HepG2 (cell line): ENCODE data around the gene ERCC2. TPM values are rescaled to one million over a fixed set of nuclear protein-coding genes. Genes with fewer than 3 reads are reported as not detected.

ENCODE experiments used
- CREM ChIP-seq, 2 experiments: sonication (generic) in 1 of 2; formaldehyde crosslinking in 1 of 2; IDR thresholded peaks; 2 replicates each; pipeline versions ENCODE4 v1.4.0 to v1.6.1; 2016 to 2020; ENCODE audit warnings: antibody characterized with exemption in 1 of 2, mild to moderate bottlenecking in 1 of 2, missing genetic modification reagents in 1 of 2
- HNF4A ChIP-seq: sonication (generic); formaldehyde crosslinking; IDR thresholded peaks from 2 replicates; pipeline ENCODE4 v1.4.0; 2020; ENCODE audit warnings: missing genetic modification reagents
- KDM2A ChIP-seq: sonication (generic); formaldehyde crosslinking; IDR thresholded peaks from 2 replicates; pipeline ENCODE4 v1.4.0; 2020; ENCODE audit warnings: low read depth, missing genetic modification reagents, borderline replicate concordance
- NFRKB ChIP-seq: fragments of 450-650 bp; IDR thresholded peaks from 2 replicates; pipeline ENCODE4 v1.6.1; 2017
- PHF20 ChIP-seq: sonication (generic); formaldehyde crosslinking; IDR thresholded peaks from 2 replicates; pipeline ENCODE4 v1.5.0; 2020; ENCODE audit warnings: mild to moderate bottlenecking, missing genetic modification reagents
- POLR2AphosphoS5 ChIP-seq: IDR thresholded peaks from 2 replicates; pipeline ENCODE4 v1.6.1; 2012; ENCODE audit warnings: low read depth, low read length
- RFX5 ChIP-seq: IDR thresholded peaks from 2 replicates; pipeline ENCODE4 v1.6.1; 2011; ENCODE audit warnings: low read depth, low read length, improper control_type of control experiment
- SMAD1 ChIP-seq: sonication (generic); formaldehyde crosslinking; IDR thresholded peaks from 2 replicates; pipeline ENCODE4 v1.4.0; 2020; ENCODE audit warnings: missing genetic modification reagents, low read depth, mild to moderate bottlenecking, borderline replicate concordance
- SP1 ChIP-seq, 2 experiments: fragments of 450-650 bp in 1 of 2; sonication (generic) in 1 of 2; formaldehyde crosslinking in 1 of 2; IDR thresholded peaks; 2 replicates each; pipeline versions ENCODE4 v1.4.0 to v1.6.1; 2016 to 2020; ENCODE audit warnings: missing genetic modification reagents in 1 of 2
- THAP11 ChIP-seq: IDR thresholded peaks from 2 replicates; pipeline ENCODE4 v1.6.1; 2016; ENCODE audit warnings: missing biosample characterization, missing genetic modification reagents
- ZFX ChIP-seq: sonication (generic); formaldehyde crosslinking; IDR thresholded peaks from 2 replicates; pipeline ENCODE4 v1.4.0; 2020; ENCODE audit warnings: mild to moderate bottlenecking, low read depth, missing genetic modification reagents, moderate library complexity
- ZMYM2 ChIP-seq: sonication (generic); formaldehyde crosslinking; IDR thresholded peaks from 2 replicates; pipeline ENCODE4 v1.8.0; 2022; ENCODE audit warnings: mild to moderate bottlenecking, missing genetic modification reagents
- ZNF430 ChIP-seq: sonication (generic); formaldehyde crosslinking; IDR thresholded peaks from 2 replicates; pipeline ENCODE4 v1.9.0; 2021; ENCODE audit warnings: mild to moderate bottlenecking, missing genetic modification reagents
- ZNF496 ChIP-seq: sonication (generic); formaldehyde crosslinking; IDR thresholded peaks from 2 replicates; pipeline ENCODE4 v1.8.1; 2023; ENCODE audit warnings: mild to moderate bottlenecking, moderate library complexity, missing genetic modification reagents; ENCODE audit not compliant: insufficient replicate concordance
- ZNF605 ChIP-seq: sonication (generic); formaldehyde crosslinking; IDR thresholded peaks from 2 replicates; pipeline ENCODE4 v1.8.0; 2022; ENCODE audit warnings: mild to moderate bottlenecking, missing genetic modification reagents
- ZNF777 ChIP-seq: sonication (generic); formaldehyde crosslinking; IDR thresholded peaks from 2 replicates; pipeline ENCODE4 v1.4.0; 2020; ENCODE audit warnings: missing genetic modification reagents
- polyA plus RNA-seq, 8 experiments: library from polyadenylated mRNA; depleted of rRNA in 3 of 8; stranded (reverse) in 7 of 8; unstranded in 1 of 8; fragments of >200 nt; fragmentation: Illumina TruSeq in 4 of 8; extraction: Trizol in 4 of 8; gene quantifications; 2 replicates each; pipeline versions ENCODE4 v1.2.1 to v1.2.3, GENCODE V29; 2011 to 2016; ENCODE audit warnings: low read depth in 4 of 8, missing spikeins in 1 of 8, mixed read lengths in 1 of 8; ENCODE audit not compliant: insufficient read depth in 1 of 8
- total RNA-seq, 5 experiments: library from RNA; depleted of rRNA; stranded (reverse); fragments of >200 nt; fragmentation: Illumina TruSeq; extraction: Trizol; gene quantifications; 2 replicates each; pipeline ENCODE4 v1.2.3, GENCODE V29; 2016; ENCODE audit warnings: low read depth in 1 of 5
- TF ChIP-seq, protein P1 (sequence below): sonication (generic); formaldehyde crosslinking; IDR thresholded peaks from 2 replicates; pipeline ENCODE4 v1.4.0; 2020; ENCODE audit warnings: missing genetic modification reagents
- TF ChIP-seq, protein P2 (sequence below): sonication (generic); formaldehyde crosslinking; IDR thresholded peaks from 2 replicates; pipeline ENCODE4 v1.5.0; 2020; ENCODE audit warnings: mild to moderate bottlenecking, missing genetic modification reagents, borderline replicate concordance
- TF ChIP-seq, protein P3 (sequence below): sonication (generic); formaldehyde crosslinking; IDR thresholded peaks from 2 replicates; pipeline ENCODE4 v1.5.0; 2020; ENCODE audit warnings: missing genetic modification reagents
- TF ChIP-seq, protein P4 (sequence below): sonication (generic); formaldehyde crosslinking; IDR thresholded peaks from 2 replicates; pipeline ENCODE4 v1.8.0; 2022; ENCODE audit warnings: missing genetic modification reagents, mild to moderate bottlenecking, moderate library complexity, borderline replicate concordance

The ERCC2 gene
- total and polyA plus RNA-seq, 2 of the 13 experiments (the other 11 are each of a cell fraction or from before 2014, with no cell fraction given): 25.4 to 49.2 TPM

GRCh38 chr19:45370410-45371204 is at the start of gene ERCC2 (continued):
- TF ChIP-seq, protein P1, sequence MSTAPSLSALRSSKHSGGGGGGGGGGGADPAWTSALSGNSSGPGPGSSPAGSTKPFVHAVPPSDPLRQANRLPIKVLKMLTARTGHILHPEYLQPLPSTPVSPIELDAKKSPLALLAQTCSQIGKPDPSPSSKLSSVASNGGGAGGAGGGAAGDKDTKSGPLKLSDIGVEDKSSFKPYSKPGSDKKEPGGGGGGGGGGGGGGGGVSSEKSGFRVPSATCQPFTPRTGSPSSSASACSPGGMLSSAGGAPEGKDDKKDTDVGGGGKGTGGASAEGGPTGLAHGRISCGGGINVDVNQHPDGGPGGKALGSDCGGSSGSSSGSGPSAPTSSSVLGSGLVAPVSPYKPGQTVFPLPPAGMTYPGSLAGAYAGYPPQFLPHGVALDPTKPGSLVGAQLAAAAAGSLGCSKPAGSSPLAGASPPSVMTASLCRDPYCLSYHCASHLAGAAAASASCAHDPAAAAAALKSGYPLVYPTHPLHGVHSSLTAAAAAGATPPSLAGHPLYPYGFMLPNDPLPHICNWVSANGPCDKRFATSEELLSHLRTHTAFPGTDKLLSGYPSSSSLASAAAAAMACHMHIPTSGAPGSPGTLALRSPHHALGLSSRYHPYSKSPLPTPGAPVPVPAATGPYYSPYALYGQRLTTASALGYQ (CRISPR knock-in tag): no peak
- TF ChIP-seq THAP11 (CRISPR knock-in tag) (peak; percentile 35), ZNF430 (CRISPR knock-in tag) (0 out of 2 replicates have a peak, but pooled peaks have one; percentile 33), PHF20 (CRISPR knock-in tag) (peak; percentile 54; the same call in 1 of the 2 replicates), POLR2AphosphoS5 (peak; percentile 65; the same call in 1 of the 2 replicates), KDM2A (CRISPR knock-in tag) (peak; percentile 10; the same call in 1 of the 2 replicates), ZMYM2 (CRISPR knock-in tag) (peak; percentile 77; the same call in 1 of the 2 replicates), ZNF496 (no peak), SMAD1 (CRISPR knock-in tag) (0 out of 2 replicates have a peak, but pooled peaks have one; percentile 38), ZNF777 (CRISPR knock-in tag) (no peak), RFX5 (peak; percentile 21; the same call in 1 of the 2 replicates), ZNF605 (peak; percentile 57; the same call in 1 of the 2 replicates), NFRKB (no peak), SP1 (IDR thresholded peaks at IDR 0.05) (no peak), SP1 (CRISPR knock-in tag; IDR thresholded peaks at IDR 0.05) (peak; percentile 78), CREM (IDR thresholded peaks at IDR 0.05) (peak; percentile 65; the same call in 1 of the 2 replicates), CREM (CRISPR knock-in tag; IDR thresholded peaks at IDR 0.05) (no peak), ZFX (CRISPR knock-in tag) (peak; percentile 69), HNF4A (CRISPR knock-in tag) (no peak)
- TF ChIP-seq, protein P2, sequence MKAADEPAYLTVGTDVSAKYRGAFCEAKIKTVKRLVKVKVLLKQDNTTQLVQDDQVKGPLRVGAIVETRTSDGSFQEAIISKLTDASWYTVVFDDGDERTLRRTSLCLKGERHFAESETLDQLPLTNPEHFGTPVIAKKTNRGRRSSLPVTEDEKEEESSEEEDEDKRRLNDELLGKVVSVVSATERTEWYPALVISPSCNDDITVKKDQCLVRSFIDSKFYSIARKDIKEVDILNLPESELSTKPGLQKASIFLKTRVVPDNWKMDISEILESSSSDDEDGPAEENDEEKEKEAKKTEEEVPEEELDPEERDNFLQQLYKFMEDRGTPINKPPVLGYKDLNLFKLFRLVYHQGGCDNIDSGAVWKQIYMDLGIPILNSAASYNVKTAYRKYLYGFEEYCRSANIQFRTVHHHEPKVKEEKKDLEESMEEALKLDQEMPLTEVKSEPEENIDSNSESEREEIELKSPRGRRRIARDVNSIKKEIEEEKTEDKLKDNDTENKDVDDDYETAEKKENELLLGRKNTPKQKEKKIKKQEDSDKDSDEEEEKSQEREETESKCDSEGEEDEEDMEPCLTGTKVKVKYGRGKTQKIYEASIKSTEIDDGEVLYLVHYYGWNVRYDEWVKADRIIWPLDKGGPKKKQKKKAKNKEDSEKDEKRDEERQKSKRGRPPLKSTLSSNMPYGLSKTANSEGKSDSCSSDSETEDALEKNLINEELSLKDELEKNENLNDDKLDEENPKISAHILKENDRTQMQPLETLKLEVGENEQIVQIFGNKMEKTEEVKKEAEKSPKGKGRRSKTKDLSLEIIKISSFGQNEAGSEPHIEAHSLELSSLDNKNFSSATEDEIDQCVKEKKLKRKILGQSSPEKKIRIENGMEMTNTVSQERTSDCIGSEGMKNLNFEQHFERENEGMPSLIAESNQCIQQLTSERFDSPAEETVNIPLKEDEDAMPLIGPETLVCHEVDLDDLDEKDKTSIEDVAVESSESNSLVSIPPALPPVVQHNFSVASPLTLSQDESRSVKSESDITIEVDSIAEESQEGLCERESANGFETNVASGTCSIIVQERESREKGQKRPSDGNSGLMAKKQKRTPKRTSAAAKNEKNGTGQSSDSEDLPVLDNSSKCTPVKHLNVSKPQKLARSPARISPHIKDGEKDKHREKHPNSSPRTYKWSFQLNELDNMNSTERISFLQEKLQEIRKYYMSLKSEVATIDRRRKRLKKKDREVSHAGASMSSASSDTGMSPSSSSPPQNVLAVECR (CRISPR knock-in tag): peak; percentile 55; the same call in 1 of the 2 replicates
- TF ChIP-seq, protein P3, sequence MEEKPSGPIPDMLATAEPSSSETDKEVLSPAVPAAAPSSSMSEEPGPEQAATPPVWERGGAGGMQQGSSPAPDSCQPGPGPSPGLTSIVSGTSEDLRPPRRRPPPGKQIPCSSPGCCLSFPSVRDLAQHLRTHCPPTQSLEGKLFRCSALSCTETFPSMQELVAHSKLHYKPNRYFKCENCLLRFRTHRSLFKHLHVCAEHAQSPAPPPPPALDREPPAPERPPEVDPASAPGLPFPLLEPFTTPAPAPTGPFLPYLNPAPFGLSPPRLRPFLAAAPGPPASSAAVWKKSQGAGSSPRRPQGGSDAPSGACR: peak; percentile 9; the same call in 1 of the 2 replicates
- TF ChIP-seq, protein P4, sequence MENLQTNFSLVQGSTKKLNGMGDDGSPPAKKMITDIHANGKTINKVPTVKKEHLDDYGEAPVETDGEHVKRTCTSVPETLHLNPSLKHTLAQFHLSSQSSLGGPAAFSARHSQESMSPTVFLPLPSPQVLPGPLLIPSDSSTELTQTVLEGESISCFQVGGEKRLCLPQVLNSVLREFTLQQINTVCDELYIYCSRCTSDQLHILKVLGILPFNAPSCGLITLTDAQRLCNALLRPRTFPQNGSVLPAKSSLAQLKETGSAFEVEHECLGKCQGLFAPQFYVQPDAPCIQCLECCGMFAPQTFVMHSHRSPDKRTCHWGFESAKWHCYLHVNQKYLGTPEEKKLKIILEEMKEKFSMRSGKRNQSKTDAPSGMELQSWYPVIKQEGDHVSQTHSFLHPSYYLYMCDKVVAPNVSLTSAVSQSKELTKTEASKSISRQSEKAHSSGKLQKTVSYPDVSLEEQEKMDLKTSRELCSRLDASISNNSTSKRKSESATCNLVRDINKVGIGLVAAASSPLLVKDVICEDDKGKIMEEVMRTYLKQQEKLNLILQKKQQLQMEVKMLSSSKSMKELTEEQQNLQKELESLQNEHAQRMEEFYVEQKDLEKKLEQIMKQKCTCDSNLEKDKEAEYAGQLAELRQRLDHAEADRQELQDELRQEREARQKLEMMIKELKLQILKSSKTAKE (CRISPR knock-in tag): no peak
